Heart right ventricle (tissue), 16 donors: ENCODE data around the gene DSN1. TPM values are rescaled to one million over a fixed set of nuclear protein-coding genes. Genes with fewer than 3 reads are reported as not detected.
A peak's percentile ranks its signal among the peaks of the same experiment; 100 is the strongest.

Experiments used
- ATAC-seq, 8 donors: fragments of 200-7000 bp; cut with Tn5 transposase; one replicate each; pipeline ENCODE4 v1.9.1; 2020; ENCODE audit warnings: mild to moderate bottlenecking in 8 of 8, moderate library complexity in 8 of 8, moderate number of reproducible peaks in 1 of 8
- DNase-seq, 2 donors: peaks; one replicate each; pipeline ENCODE4 v3.0.0-alpha.2; 2020
- H3K27ac ChIP-seq, 10 donors: fragments of 200-600 bp; sonication (generic) in 2 of 10; one replicate each; pipeline versions ENCODE4 v1.5.0 to v1.8.0; 2020 to 2022; ENCODE audit warnings: mild to moderate bottlenecking in 3 of 10
- H3K27me3 ChIP-seq, 7 donors: fragments of 200-600 bp; one replicate each; pipeline ENCODE4 v1.8.0; 2021 to 2022; ENCODE audit warnings: mild to moderate bottlenecking in 2 of 7
- H3K36me3 ChIP-seq, 9 donors: fragments of 200-600 bp; sonication (generic) in 1 of 9; one replicate each; pipeline versions ENCODE4 v1.5.0 to v1.8.0; 2020 to 2022; ENCODE audit warnings: mild to moderate bottlenecking in 2 of 9
- H3K4me1 ChIP-seq, 9 donors: fragments of 200-600 bp; sonication (generic) in 1 of 9; one replicate each; pipeline versions ENCODE4 v1.5.0 to v1.8.0; 2020 to 2022; ENCODE audit warnings: mild to moderate bottlenecking in 4 of 9
- H3K4me3 ChIP-seq, 10 donors: fragments of 200-600 bp; sonication (generic) in 2 of 10; one replicate each; pipeline versions ENCODE4 v1.5.0 to v1.8.0; 2020 to 2022; ENCODE audit warnings: mild to moderate bottlenecking in 7 of 10, moderate library complexity in 2 of 10
- H3K9me3 ChIP-seq, 11 donors: fragments of 200-600 bp in 10 of 11; sonication (generic) in 2 of 11; one replicate each; pipeline versions ENCODE4 v1.5.0 to v1.8.0; 2013 to 2022; ENCODE audit warnings: mild to moderate bottlenecking in 2 of 11, control low read depth in 1 of 11, moderate library complexity in 1 of 11
- CTCF ChIP-seq, 9 donors: fragments of 200-600 bp; sonication (generic) in 2 of 9; IDR thresholded peaks; one replicate each; pipeline versions ENCODE4 v1.5.0 to v1.8.0; 2021 to 2022; ENCODE audit warnings: antibody characterized with exemption in 9 of 9, mild to moderate bottlenecking in 5 of 9, moderate library complexity in 1 of 9
- WGBS, 2 donors: extraction: QIAGEN DNeasy Blood & Tissue Kit; methylation state at CpG; one replicate each; pipeline ENCODE4 v1.1.7; 2013; ENCODE audit warnings: inconsistent platforms in 1 of 2; 5-methylcytosine and 5-hydroxymethylcytosine counted together
- intact Hi-C, 10 donors: fragments of 100-400 bp; cut with DNase I; formaldehyde crosslinking; loops; one replicate each; pipeline versions ENCODE4 v1.11.1 to v1.14.2; 2022
- polyA plus RNA-seq, 2 donors: library from polyadenylated mRNA; stranded (reverse); fragments of 200-250 nt; gene quantifications; one replicate each; pipeline ENCODE4 v1.2.3, GENCODE V29; 2013
- total RNA-seq, 10 donors: library from RNA; stranded (reverse); fragmentation: NEBNext Ultra II Directional in 3 of 10; extraction: Animal tissue kit (Norgen Biotek cat#: 25700) in 3 of 10; gene quantifications; one replicate each; pipeline versions ENCODE4 v1.2.1 to v1.2.4, GENCODE V29; 2021 to 2023
- donor health status: Arrhythmogenic right ventricular cardiomyopathy.
- donor health status: ischemic (EF 13 %, LVEDD 7.1; RV severe dilation, severe dysfunction).
- donor health status: healthy with polysubstance abuse.
- donor health status: DM: no; HTN: yes; CAD: no.
- donor health status: DM: no; HTN: no; CAD: no.
- donor health status: ischemic (EF 25% LVEDD 6.9; RV normal size, moderate dysfunction).
- donor health status: ischemic (EF 25% LVEDD 5.7; RV mildly dilated, moderate dysfunction).
- donor health status: healthy.
- donor health status: DM: yes; HTN: yes; CAD: no.
- donor health status: Ischemic cardiomyopathy.
- donor health status: ischemic (EF 35%, LVEDD 5.7; RV mildly dilated, moderate dysfunction).
- donor health status: nonischemic (EF 11% LVEDD 7.7; RV severe dilation, severe dysfunction).
- donor health status: DM: yes; HTN: yes; CAD: no.
- donor health status: PGD.
- donor health status: ischemic (EF 29% LVEDD 5.4; RV normal size, mild dysfunction).
- donor health status: nonischemic (EF 23%, LVEDD 6.1; RV moderate dilation, normal function).

The DSN1 gene
- total and polyA plus RNA-seq, 12 donors, result 3.2 to 6.0 (median 4.9) TPM

DNA sequence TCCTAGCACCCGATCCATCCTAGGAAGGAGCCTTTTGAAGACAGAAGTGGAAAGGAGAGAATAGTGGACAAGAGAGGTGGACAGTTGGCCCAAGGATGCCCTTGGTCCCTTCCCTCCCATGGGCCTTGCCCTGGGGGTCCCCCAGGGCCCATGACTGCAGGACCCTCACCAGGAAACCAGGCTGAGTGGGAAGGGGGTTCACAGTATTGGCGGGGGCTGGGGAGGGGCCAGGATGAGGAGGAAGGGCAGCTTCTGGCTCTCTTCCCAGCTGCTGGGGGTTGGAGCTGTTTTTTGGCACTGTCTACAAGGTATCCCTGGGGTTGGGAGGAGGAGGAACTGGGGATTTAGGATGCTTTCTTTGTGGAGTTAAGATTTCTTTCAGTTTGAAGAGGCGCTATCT, 4.0 kb upstream of the DSN1 start:
- no peaks in the 10 kb centered on the region for H3K27me3 ChIP-seq
- no peaks in the 10 kb centered on the region for H3K9me3 ChIP-seq
- peaks cover 0 to 31% (median 22%) of the 10 kb centered on the region in 9 donors for H3K4me1 ChIP-seq
- TF ChIP-seq CTCF (IDR thresholded peaks at IDR 0.05), result no peak
- no peak for DNase-seq
- peak overlapping the region in 2 of 10 donors; percentile 21 to 27 for H3K27ac ChIP-seq
- 60 to 69% methylated on average over 3 of the region's 3 CpGs for WGBS, 2 donors
- no peak overlapping the region for H3K4me3 ChIP-seq
- no peak for ATAC-seq
- peaks cover 0 to 28% (median 0%) of the 10 kb centered on the region in 9 donors for H3K36me3 ChIP-seq
- intact Hi-C loops, result loop anchor here in 5 of 10 donors (10.0 kb wide), 1 partner anchor 87 kb away; a partner anchor contains a TSS

DNA sequence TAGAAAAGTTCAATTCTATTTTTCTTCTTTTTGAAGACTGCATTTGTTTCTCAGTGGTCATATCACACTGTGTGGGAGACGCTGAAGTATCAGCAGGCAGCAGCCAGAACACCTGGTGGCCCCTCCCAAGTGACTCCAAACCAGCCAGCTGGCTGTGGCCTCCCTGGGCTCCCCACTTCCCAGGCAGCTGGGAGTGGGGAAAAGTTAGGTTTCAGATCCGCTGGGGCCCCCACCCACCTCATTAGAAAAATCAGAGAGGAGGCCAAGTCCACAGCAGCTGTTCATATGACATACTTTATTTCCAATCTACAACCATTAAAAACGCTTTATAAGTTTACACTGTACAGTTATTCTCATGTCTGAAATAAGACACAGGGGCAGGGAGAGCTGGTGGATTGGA, 3.6 kb upstream of the DSN1 start:
- 65 to 67% methylated on average over 3 of the region's 3 CpGs for WGBS, 2 donors
- no peak overlapping the region for H3K4me3 ChIP-seq
- intact Hi-C loops, result loop anchor here in 5 of 10 donors (10.0 kb wide), 1 partner anchor 88 kb away; a partner anchor contains a TSS

GRCh38 chr20:36775826-36776225, 2.3 kb upstream of the DSN1 start:
- Histone ChIP-seq H3K9me3 (no peaks in the 10 kb centered on the region), H3K4me1 (peaks cover 0 to 32% (median 25%) of the 10 kb centered on the region in 9 donors), H3K36me3 (peaks cover 0 to 18% (median 0%) of the 10 kb centered on the region in 9 donors), H3K4me3 (no peak overlapping the region), H3K27me3 (no peaks in the 10 kb centered on the region), H3K27ac (peak overlapping the region in 3 of 10 donors; percentile 93 to 98 (median 93))
- DNase-seq, result no peak
- WGBS, 2 donors, result 89 to 96% methylated on average over 3 of the region's 3 CpGs
- no peak for ATAC-seq
- intact Hi-C loops, result loop anchor here in 6 of 10 donors (2.0 to 10.0 kb wide), 2 partner anchors 87 to 89 kb away; a partner anchor contains a TSS
- TF ChIP-seq CTCF (IDR thresholded peaks at IDR 0.05), result no peak

More for the DNA sequence above, 3.6 kb upstream of the DSN1 start:
- DNase-seq (no peak), ATAC-seq (no peak)
- peaks cover 0 to 24% (median 0%) of the 10 kb centered on the region in 9 donors for H3K36me3 ChIP-seq
- H3K27ac ChIP-seq, result peak overlapping the region in 3 of 10 donors; percentile 0 to 93 (median 27)
- H3K27me3 ChIP-seq, result no peaks in the 10 kb centered on the region
- H3K4me1 ChIP-seq, result peaks cover 0 to 32% (median 25%) of the 10 kb centered on the region in 9 donors
- TF ChIP-seq CTCF (IDR thresholded peaks at IDR 0.05), result no peak
- H3K9me3 ChIP-seq, result no peaks in the 10 kb centered on the region

GRCh38 chr20:36775196-36775595, 1.6 kb upstream of the DSN1 start:
- H3K9me3 ChIP-seq, result no peaks in the 10 kb centered on the region
- TF ChIP-seq CTCF (IDR thresholded peaks at IDR 0.05), result no peak
- H3K4me3 ChIP-seq, result no peak overlapping the region
- H3K36me3 ChIP-seq, result peaks cover 0 to 18% (median 0%) of the 10 kb centered on the region in 9 donors
- ATAC-seq, result no peak
- H3K27ac ChIP-seq, result peak overlapping the region in 8 of 10 donors; percentile 93 to 99 (median 96)
- intact Hi-C loops, result loop anchor here in 6 of 10 donors (2.0 to 10.0 kb wide), 2 partner anchors 88 to 90 kb away; a partner anchor contains a TSS
- WGBS, 2 donors, result 48 to 72% methylated on average over 2 of the region's 2 CpGs
- DNase-seq, result no peak
- H3K4me1 ChIP-seq, result peaks cover 0 to 32% (median 25%) of the 10 kb centered on the region in 9 donors
- H3K27me3 ChIP-seq, result no peaks in the 10 kb centered on the region
